ENCODE results near the gene DLEU7. TPM values are rescaled to one million over a fixed set of nuclear protein-coding genes. Genes with fewer than 3 reads are reported as not detected.

DLEU7 gene
- polyA plus RNA-seq, 1 donor (not counting 4 experiments of a cell fraction or from before 2014, with no cell fraction given) = not detected

DNA sequence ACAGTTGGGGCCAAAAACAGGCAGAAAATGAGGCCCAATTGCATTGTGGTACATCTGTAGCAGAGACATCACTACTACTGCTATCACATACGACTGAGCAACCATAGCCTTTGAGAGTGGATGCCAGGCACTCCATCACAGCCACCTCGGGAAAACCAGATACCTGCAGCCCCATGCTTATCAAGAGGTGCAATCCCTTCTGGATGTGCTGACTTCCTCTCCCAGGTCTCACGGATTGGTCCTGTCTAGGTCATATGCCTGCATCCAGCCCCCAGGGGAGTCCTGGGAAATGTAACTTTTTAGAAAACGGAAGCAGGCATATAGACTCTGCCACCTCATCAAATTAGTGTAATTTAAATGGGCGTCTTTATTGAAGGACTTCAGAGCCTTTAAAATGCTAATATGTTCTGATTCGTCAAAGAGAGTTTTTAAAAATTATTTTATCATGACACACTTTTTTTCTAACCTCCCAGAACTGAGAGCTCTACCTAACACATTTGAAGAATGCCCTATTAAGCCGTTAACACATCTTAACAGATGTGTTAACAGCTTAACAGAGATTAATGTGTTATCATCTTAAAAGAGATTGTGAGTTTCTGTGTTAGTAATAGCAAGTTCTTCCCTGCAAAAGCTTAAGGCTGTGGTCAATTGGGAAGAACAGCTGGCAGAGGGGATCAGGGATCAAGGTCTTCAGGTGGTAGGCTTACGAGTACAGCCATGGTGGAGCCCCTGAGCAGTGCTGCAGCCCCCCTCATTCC lies 63.9 kb downstream of the DLEU7 start:
- FAIRE-seq (no peak), DNase-seq (ENCODE audit: low read depth, low spot score) (no peak)
- Histone ChIP-seq H3K9ac (ENCODE audit: control insufficient read depth, extremely low read depth, insufficient read depth, low read length) (no peak overlapping the region), H3K9me3 (ENCODE audit: control insufficient read depth, low read depth, low read length) (no peaks in the 10 kb centered on the region), H2AFZ (ENCODE audit: control insufficient read depth, low read length) (no peak overlapping the region), H3K4me2 (ENCODE audit: control insufficient read depth, extremely low read depth, insufficient read depth, low read depth, low read length) (no peak overlapping the region), H4K20me1 (ENCODE audit: control insufficient read depth, extremely low read depth, insufficient read depth, low read length) (no peaks in the 10 kb centered on the region), H3K36me3 (ENCODE audit: control insufficient read depth in 2 of 2, extremely low read depth in 1 of 2, insufficient read depth in 2 of 2, low read length in 2 of 2) (no peaks in the 10 kb centered on the region), H3K9me1 (ENCODE audit: control insufficient read depth, extremely low read depth, insufficient read depth, low read length) (no peaks in the 10 kb centered on the region), H3K4me3 (ENCODE audit: control insufficient read depth in 2 of 3, extremely low read depth in 1 of 3, insufficient read depth in 2 of 3, low read depth in 1 of 3, low read length in 3 of 3) (no peak overlapping the region), H3K27me3 (ENCODE audit: control insufficient read depth, extremely low read depth, insufficient read depth, low read length) (peaks cover 5% of the 10 kb centered on the region), H3K79me2 (ENCODE audit: control insufficient read depth, insufficient read depth, low read length) (no peaks in the 10 kb centered on the region), H3K4me1 (ENCODE audit: control insufficient read depth, extremely low read depth, insufficient read depth, low read length) (no peaks in the 10 kb centered on the region), H3K27ac (ENCODE audit: control insufficient read depth, insufficient read depth, low read length) (no peak overlapping the region)
- dilution Hi-C loops (cut with MboI; ENCODE audit: extremely low pct_ligation_motif_present, low sequenced_read_pairs) = no loop called here
- no peak for TF ChIP-seq EZH2 (IDR thresholded peaks at IDR 0.05; ENCODE audit: low read length)
- TF ChIP-seq, protein P1, sequence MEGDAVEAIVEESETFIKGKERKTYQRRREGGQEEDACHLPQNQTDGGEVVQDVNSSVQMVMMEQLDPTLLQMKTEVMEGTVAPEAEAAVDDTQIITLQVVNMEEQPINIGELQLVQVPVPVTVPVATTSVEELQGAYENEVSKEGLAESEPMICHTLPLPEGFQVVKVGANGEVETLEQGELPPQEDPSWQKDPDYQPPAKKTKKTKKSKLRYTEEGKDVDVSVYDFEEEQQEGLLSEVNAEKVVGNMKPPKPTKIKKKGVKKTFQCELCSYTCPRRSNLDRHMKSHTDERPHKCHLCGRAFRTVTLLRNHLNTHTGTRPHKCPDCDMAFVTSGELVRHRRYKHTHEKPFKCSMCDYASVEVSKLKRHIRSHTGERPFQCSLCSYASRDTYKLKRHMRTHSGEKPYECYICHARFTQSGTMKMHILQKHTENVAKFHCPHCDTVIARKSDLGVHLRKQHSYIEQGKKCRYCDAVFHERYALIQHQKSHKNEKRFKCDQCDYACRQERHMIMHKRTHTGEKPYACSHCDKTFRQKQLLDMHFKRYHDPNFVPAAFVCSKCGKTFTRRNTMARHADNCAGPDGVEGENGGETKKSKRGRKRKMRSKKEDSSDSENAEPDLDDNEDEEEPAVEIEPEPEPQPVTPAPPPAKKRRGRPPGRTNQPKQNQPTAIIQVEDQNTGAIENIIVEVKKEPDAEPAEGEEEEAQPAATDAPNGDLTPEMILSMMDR (optimal IDR thresholded peaks at IDR 0.05 in 1 of 3, IDR thresholded peaks at IDR 0.05 in 1 of 3, conservative IDR thresholded peaks at IDR 0.05 in 1 of 3; ENCODE audit: extremely low read depth in 1 of 3, insufficient read depth in 2 of 3, low read length in 3 of 3) = no peak

Small RNA genes within 50 kb of the gene (small RNA-seq; reads per million reads assigned to genes)
- 0 to 2.3 (median 0.50) reads per million in 3 experiments for gene RNA5SP28 (ENCODE audit: insufficient read length in 3 of 3, low read depth in 3 of 3, low replicate concordance in 1 of 3)

Other genes with a start within 250 kb of the DLEU7 start
- gene RNASEH2B, start 66.1 kb upstream of the DLEU7 start, polyA plus RNA-seq = 12.8 to 26.1 TPM (median 13.6 TPM) in 3 replicates